NCI-H1930 (cell line): ENCODE results near the gene LEPROT.
"Not testable (repeated sequence)": the region's sequence is repeated elsewhere in the genome, so short reads cannot be mapped to it uniquely, and the experiment has no call there.

ENCODE experiments used
- DNase-seq, 2 experiments: peaks; one replicate each; lab custom pipeline; 2025; lab: John Stamatoyannopoulos, UW

Gene LEPROT

GRCh38 chr1:65420590-65421350 is at the start of gene LEPROT, which contains the start of gene LEPR:
Gene LEPROT (plus strand): TSS chr1:65420668. CDS start chr1:65420725, 57 bp downstream.
Gene LEPR (plus strand): TSS chr1:65420668. CDS start chr1:65565566, 144,898 bp downstream.
- DNase-seq, result peak in 1 of 2 experiments; percentile 91

- no peak for DNase-seq
These were observed 48.9 kb upstream of the LEPROT start for GRCh38 chr1:65371544-65371943.

- no peak for DNase-seq
These were observed 47.9 kb upstream of the LEPROT start for GRCh38 chr1:65372557-65372956.

- no peak for DNase-seq
These were observed 42.8 kb upstream of the LEPROT start for GRCh38 chr1:65377496-65378246.

GRCh38 chr1:65378247-65378946 is 42.1 kb upstream of the LEPROT start:
- DNase-seq, result no peak

GRCh38 chr1:65384426-65384825 is 36.0 kb upstream of the LEPROT start:
- DNase-seq, result not testable (repeated sequence)

GRCh38 chr1:65386439-65386838 is 34.0 kb upstream of the LEPROT start:
- DNase-seq, result no peak

GRCh38 chr1:65387821-65388220 is 32.6 kb upstream of the LEPROT start:
- no peak for DNase-seq

GRCh38 chr1:65388908-65389695 is 31.4 kb upstream of the LEPROT start:
- no peak for DNase-seq

GRCh38 chr1:65392497-65392896 is 28.0 kb upstream of the LEPROT start:
- no peak for DNase-seq

- DNase-seq, result no peak
These were observed 27.1 kb upstream of the LEPROT start for GRCh38 chr1:65393347-65393746.

GRCh38 chr1:65393928-65394327 is 26.5 kb upstream of the LEPROT start:
- DNase-seq, result no peak

GRCh38 chr1:65395887-65396612 is 24.4 kb upstream of the LEPROT start:
- no peak for DNase-seq

GRCh38 chr1:65398083-65398482 is 22.4 kb upstream of the LEPROT start:
- no peak for DNase-seq

- DNase-seq, result no peak
These were observed 21.5 kb upstream of the LEPROT start for GRCh38 chr1:65399003-65399402.

GRCh38 chr1:65401612-65402011 is 18.9 kb upstream of the LEPROT start:
- DNase-seq, result no peak

- no peak for DNase-seq
These were observed 15.5 kb upstream of the LEPROT start for GRCh38 chr1:65404941-65405340.

GRCh38 chr1:65407877-65408276 is 12.6 kb upstream of the LEPROT start:
- DNase-seq, result no peak

- DNase-seq, result no peak
These were observed 11.2 kb upstream of the LEPROT start for GRCh38 chr1:65409314-65409713.

- DNase-seq, result no peak
These were observed 10.6 kb upstream of the LEPROT start for GRCh38 chr1:65409816-65410326.
